ENCODE measurements around the gene AFAP1.
A peak's percentile ranks its signal among the peaks of the same experiment; 100 is the strongest.
"Not testable (repeated sequence)": the region's sequence is repeated elsewhere in the genome, so short reads cannot be mapped to it uniquely, and the experiment has no call there.

Gene AFAP1

GRCh38 chr4:7945709-7946380 is 6.2 kb upstream of the AFAP1 start:
- no peak for DNase-seq

GRCh38 chr4:7944599-7945220 is 5.0 kb upstream of the AFAP1 start:
- DNase-seq, result no peak

- not testable (repeated sequence) for DNase-seq
Observed at GRCh38 chr4:7943688-7944087, 4.0 kb upstream of the AFAP1 start.

- peak in 2 of 4 experiments; percentile 6 to 29 for DNase-seq
Observed at GRCh38 chr4:7943211-7943610, 3.5 kb upstream of the AFAP1 start.

GRCh38 chr4:7941965-7942496 is 2.4 kb upstream of the AFAP1 start:
- DNase-seq, result no peak

GRCh38 chr4:7941111-7941964 is 1.7 kb upstream of the AFAP1 start:
- DNase-seq, result no peak

GRCh38 chr4:7938609-7939376 is 868 bp downstream of the AFAP1 start:
- DNase-seq, result no peak

- no peak for DNase-seq
Observed at GRCh38 chr4:7938266-7938608, 1.4 kb downstream of the AFAP1 start.

- peak in 1 of 4 experiments; percentile 10 for DNase-seq
Observed at GRCh38 chr4:7937006-7937405, 2.7 kb downstream of the AFAP1 start.

- no peak for DNase-seq
Observed at GRCh38 chr4:7933651-7934510, 5.8 kb downstream of the AFAP1 start.

GRCh38 chr4:7932287-7932686 is 7.4 kb downstream of the AFAP1 start:
- DNase-seq, result no peak

- DNase-seq, result no peak
Observed at GRCh38 chr4:7929118-7929951, 10.3 kb downstream of the AFAP1 start.

GRCh38 chr4:7928711-7929110 is 10.9 kb downstream of the AFAP1 start:
- DNase-seq, result no peak

GRCh38 chr4:7926822-7927221 is 12.8 kb downstream of the AFAP1 start:
- DNase-seq, result no peak

- DNase-seq, result no peak
Observed at GRCh38 chr4:7924570-7924969, 15.1 kb downstream of the AFAP1 start.

GRCh38 chr4:7924163-7924562 is 15.5 kb downstream of the AFAP1 start:
- DNase-seq, result no peak

GRCh38 chr4:7922466-7922865 is 17.2 kb downstream of the AFAP1 start:
- DNase-seq, result no peak

GRCh38 chr4:7918981-7919380 is 20.7 kb downstream of the AFAP1 start:
- DNase-seq, result no peak

GRCh38 chr4:7918187-7918586 is 21.5 kb downstream of the AFAP1 start:
- DNase-seq, result not testable (repeated sequence)

- no peak for DNase-seq
Observed at GRCh38 chr4:7917669-7918068, 22.0 kb downstream of the AFAP1 start.

GRCh38 chr4:7915875-7916242 is 23.8 kb downstream of the AFAP1 start:
- no peak for DNase-seq
